NB4 (cell line): ENCODE measurements around the gene CSAD.

Experiments used
- CTCF ChIP-seq: IDR thresholded peaks from one replicate; pipeline ENCODE4 v1.5.1; 2012; ENCODE audit warnings: low read depth, low read length
- MYC ChIP-seq: IDR thresholded peaks from 2 replicates; pipeline ENCODE4 v1.6.1; 2011; ENCODE audit warnings: low read depth, low read length
- POLR2A ChIP-seq: IDR thresholded peaks from 2 replicates; pipeline ENCODE4 v1.6.1; 2011; ENCODE audit warnings: mild to moderate bottlenecking; ENCODE audit not compliant: insufficient read length; ENCODE audit errors: extremely low read depth

GRCh38 chr12:53124352-53124723 lies 56.4 kb downstream of the CSAD start:
- TF ChIP-seq CTCF (no peak), MYC (no peak), POLR2A (no peak)
